AG04450 (cell line): ENCODE measurements around the gene CD84. TPM values are rescaled to one million over a fixed set of nuclear protein-coding genes. Genes with fewer than 3 reads are reported as not detected.

Experiments used
- CTCF ChIA-PET: fragments of 300-600, 350-600 bp; formaldehyde crosslinking; extraction: SDS; loops from one replicate; lab custom pipeline; 2022; ENCODE audit warnings: antibody characterized with exemption, inconsistent platforms; lab: Charles Lee
- POLR2A ChIA-PET: fragments of 350-600 bp; formaldehyde crosslinking; extraction: SDS; loops from one replicate; lab custom pipeline; 2021; ENCODE audit warnings: antibody characterized with exemption, inconsistent platforms; lab: Yijun Ruan, JAX
- DNase-seq: peaks from one replicate; pipeline ENCODE4 v3.0.0-alpha.2; 2011; ENCODE audit warnings: low read depth, low spot score
- H3K27ac ChIP-seq: one replicate; pipeline ENCODE4 v1.5.1; 2012; ENCODE audit warnings: low read depth, low read length, control low read depth
- H3K27me3 ChIP-seq: one replicate; pipeline ENCODE4 v1.6.0; 2012; ENCODE audit warnings: low read length; ENCODE audit not compliant: control insufficient read depth, insufficient read depth
- H3K4me3 ChIP-seq: 2 replicates; pipeline ENCODE4 v1.5.1; 2011; ENCODE audit warnings: mild to moderate bottlenecking, low read depth, low read length, control low read depth
- H3K9me3 ChIP-seq: 2 replicates; pipeline ENCODE4 v1.5.1; 2012; ENCODE audit warnings: low read length; ENCODE audit not compliant: control insufficient read depth, insufficient read depth
- polyA plus RNA-seq: library from polyadenylated mRNA; depleted of rRNA; stranded (reverse); fragments of >200 nt; gene quantifications from 2 replicates; pipeline ENCODE4 v1.2.3, GENCODE V29; 2011
- TF ChIP-seq, protein P1 (sequence below): IDR thresholded peaks from 2 replicates; pipeline ENCODE4 v1.5.1; 2011; ENCODE audit warnings: low read depth, low read length, control low read depth, inconsistent platforms

The CD84 gene
- polyA plus RNA-seq, 1 experiment = not detected

DNA sequence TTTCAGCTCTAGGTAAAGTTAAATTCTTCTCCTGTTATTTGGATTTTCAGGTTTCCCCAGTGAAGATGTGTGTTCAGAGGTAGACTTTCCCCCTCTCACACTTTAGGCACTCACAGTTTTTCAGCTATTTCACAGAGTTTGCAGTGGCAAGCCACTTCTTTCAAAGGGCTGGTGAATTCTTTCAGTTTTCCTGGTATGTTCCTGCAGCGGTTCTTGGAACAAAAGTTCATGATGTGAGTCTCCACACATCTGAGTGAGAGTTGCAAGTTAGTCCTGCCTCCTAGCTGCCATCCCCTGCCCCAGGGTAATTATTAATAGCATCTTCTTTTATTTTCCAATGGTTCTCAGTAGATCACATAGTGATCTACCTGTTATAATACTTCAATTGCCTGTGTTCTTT is 27.3 kb upstream of the CD84 start:
- TF ChIP-seq, protein P1, sequence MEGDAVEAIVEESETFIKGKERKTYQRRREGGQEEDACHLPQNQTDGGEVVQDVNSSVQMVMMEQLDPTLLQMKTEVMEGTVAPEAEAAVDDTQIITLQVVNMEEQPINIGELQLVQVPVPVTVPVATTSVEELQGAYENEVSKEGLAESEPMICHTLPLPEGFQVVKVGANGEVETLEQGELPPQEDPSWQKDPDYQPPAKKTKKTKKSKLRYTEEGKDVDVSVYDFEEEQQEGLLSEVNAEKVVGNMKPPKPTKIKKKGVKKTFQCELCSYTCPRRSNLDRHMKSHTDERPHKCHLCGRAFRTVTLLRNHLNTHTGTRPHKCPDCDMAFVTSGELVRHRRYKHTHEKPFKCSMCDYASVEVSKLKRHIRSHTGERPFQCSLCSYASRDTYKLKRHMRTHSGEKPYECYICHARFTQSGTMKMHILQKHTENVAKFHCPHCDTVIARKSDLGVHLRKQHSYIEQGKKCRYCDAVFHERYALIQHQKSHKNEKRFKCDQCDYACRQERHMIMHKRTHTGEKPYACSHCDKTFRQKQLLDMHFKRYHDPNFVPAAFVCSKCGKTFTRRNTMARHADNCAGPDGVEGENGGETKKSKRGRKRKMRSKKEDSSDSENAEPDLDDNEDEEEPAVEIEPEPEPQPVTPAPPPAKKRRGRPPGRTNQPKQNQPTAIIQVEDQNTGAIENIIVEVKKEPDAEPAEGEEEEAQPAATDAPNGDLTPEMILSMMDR = no peak
- Histone ChIP-seq H3K27ac (no peak overlapping the region), H3K9me3 (no peaks in the 10 kb centered on the region), H3K27me3 (peaks cover 2% of the 10 kb centered on the region), H3K4me3 (no peak overlapping the region)
- DNase-seq = no peak
- POLR2A ChIA-PET = no interaction called here
- CTCF ChIA-PET = interaction anchor here (0.5 to 4.7 kb wide), 4 partner anchors 10 to 178 kb away, joined by 3 to 23 read pairs (median 6); partner anchors contain the start of gene CD84

DNA sequence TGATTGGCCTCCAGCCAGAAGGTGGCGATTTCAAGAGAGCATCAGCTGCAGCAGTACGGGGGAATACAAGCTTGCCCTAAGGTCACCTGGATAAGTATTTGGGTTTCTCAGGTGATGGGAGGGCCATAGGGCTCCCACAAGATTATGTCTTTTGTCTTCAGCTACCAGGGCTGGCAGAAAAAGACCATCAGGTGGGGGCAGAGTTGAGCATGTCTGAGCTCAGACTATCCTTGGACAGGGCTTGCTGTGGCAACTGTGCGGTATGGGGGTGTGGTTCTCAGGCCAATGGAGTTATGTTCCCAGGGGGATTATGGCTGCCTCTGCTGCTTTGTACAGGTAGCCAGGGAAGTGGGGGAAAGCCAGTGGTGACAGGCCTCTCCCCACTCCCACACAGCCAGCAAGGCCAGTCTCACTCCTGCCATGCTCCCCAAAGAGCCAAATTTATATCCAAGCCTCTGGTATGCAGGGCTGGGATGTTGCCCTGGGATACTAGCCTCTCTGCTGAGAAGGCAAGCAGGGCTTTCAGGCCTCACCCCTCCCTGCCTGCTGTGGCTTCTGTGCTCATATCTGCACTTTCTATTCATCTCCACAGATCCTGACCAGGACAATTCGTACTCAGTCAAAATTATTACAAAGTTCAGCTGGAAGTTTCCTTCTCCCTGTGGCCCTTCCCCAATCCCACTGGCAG is 26.6 kb upstream of the CD84 start:
- Histone ChIP-seq H3K27ac (no peak overlapping the region), H3K9me3 (no peaks in the 10 kb centered on the region), H3K27me3 (peaks cover 2% of the 10 kb centered on the region), H3K4me3 (no peak overlapping the region)
- DNase-seq = no peak
- ChIA-PET POLR2A (no interaction called here), CTCF (interaction anchor here (1.7 to 4.7 kb wide), 3 partner anchors 11 to 177 kb away, joined by 5 to 23 read pairs (median 6); no protein-coding TSS in a partner anchor)
- TF ChIP-seq, protein P1 = no peak

DNA sequence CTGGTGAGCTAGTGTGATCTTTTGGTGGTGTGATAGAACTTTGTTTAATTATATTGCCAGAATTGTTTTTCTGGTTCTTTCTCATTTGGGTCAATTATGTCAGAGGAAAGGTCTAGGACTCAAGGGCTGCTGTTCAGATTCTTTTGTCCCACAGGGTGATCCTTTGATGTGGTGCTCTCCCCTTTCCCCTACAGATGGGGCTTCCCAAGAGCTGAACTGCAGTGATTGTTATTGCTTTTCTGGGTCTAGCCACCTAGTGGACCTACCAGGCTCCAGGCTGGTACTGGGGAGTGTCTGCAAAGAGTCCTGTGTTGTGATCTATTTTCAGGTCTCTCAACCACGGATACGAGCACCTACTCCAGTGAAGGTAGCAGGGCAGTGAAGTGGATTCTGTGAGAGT is 25.9 kb upstream of the CD84 start:
- TF ChIP-seq, protein P1 = no peak
- ChIA-PET POLR2A (no interaction called here), CTCF (interaction anchor here (1.7 to 4.7 kb wide), 2 partner anchors 15 to 176 kb away, joined by 5 to 23 read pairs; no protein-coding TSS in a partner anchor)
- no peak for DNase-seq
- Histone ChIP-seq H3K9me3 (no peaks in the 10 kb centered on the region), H3K4me3 (no peak overlapping the region), H3K27ac (no peak overlapping the region), H3K27me3 (no peaks in the 10 kb centered on the region)

DNA sequence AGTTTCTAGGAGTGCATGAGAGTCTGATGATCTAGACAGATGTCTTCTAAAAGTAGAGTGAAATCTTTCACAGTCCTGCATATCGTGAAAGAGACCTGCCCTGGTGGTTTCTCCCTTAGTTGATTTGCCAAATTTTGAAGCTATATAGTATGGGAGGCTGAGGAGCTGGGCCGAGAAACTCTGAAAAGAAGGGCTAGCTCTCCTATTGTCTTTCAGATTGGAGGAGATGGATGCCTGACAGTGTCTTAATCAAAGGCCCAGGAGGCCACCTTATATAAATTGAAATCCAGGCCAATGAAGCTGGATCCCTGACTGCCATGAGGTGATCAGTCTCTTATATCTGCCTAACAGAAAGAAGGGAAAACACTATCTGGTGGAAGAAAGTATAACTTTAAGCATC is 18.4 kb upstream of the CD84 start:
- ChIA-PET CTCF (interaction anchor here (0.5 kb wide), 1 partner anchor 175 kb away, joined by 4 read pairs; no protein-coding TSS in a partner anchor), POLR2A (no interaction called here)
- Histone ChIP-seq H3K27ac (no peak overlapping the region), H3K27me3 (no peaks in the 10 kb centered on the region), H3K4me3 (no peak overlapping the region), H3K9me3 (no peaks in the 10 kb centered on the region)
- TF ChIP-seq, protein P1 = no peak
- no peak for DNase-seq

DNA sequence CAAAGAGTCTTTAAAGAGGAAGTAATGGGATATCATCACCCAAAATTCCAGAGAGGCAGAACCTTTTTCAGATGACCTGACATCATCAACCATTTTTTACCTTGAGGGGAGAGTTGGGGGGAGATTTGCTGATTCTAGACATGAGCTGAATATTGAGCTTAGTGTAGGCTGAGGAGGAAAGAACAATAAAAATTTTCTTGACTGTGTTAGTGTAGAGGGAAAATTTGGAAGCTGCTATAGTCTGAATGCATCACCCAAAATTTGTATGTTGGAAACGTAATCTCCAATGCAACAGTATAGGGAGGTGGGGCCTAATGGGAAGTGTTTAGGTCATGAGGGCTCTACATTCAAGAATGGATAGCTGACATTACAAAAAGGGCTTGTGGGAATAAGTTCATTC is 17.8 kb upstream of the CD84 start:
- Histone ChIP-seq H3K27ac (no peak overlapping the region), H3K27me3 (no peaks in the 10 kb centered on the region), H3K9me3 (no peaks in the 10 kb centered on the region), H3K4me3 (no peak overlapping the region)
- DNase-seq = no peak
- TF ChIP-seq, protein P1 = no peak
- CTCF ChIA-PET = interaction anchor here (0.5 kb wide), 1 partner anchor 174 kb away, joined by 4 read pairs; no protein-coding TSS in a partner anchor
- POLR2A ChIA-PET = no interaction called here
